Measurements from ENCODE around the gene SLC44A3.

SLC44A3 gene

GRCh38 chr1:94875794-94876193 is 55.6 kb downstream of the SLC44A3 start:
- Histone ChIP-seq H3K9me3 (ENCODE audit: control insufficient read depth in 1 of 2, low read length in 2 of 2) (no peaks in the 10 kb centered on the region), H3K27me3 (ENCODE audit: low read depth, low read length) (no peaks in the 10 kb centered on the region), H3K36me3 (ENCODE audit: control insufficient read depth in 1 of 2, insufficient read depth in 2 of 2, low read length in 2 of 2) (no peaks in the 10 kb centered on the region), H3K4me1 (ENCODE audit: control insufficient read depth in 1 of 2, insufficient read depth in 2 of 2, low read length in 2 of 2) (peaks cover 0 to 17% of the 10 kb centered on the region in 2 donors), H3K27ac (ENCODE audit: low read length) (no peak overlapping the region), H3K4me3 (ENCODE audit: low read depth in 1 of 2, low read length in 2 of 2) (no peak overlapping the region)

DNA sequence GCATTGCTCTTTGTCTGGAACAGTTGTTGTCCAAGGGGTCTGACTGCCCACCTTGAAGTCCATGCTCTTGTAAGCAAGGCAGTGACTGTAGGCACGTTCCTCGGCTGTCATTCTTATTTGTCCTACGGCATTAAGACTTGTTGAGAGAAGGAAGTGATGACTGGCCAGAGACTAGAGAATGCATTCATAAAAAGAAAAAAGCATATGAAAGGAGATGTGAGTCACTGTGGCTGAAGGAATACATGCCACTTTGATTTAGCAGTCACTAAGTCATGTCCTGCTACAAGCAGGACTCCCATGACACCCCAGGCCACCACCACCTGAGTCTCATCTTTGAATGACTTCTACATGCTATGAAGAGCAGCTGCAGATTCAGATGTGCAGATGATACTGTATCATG is 56.2 kb downstream of the SLC44A3 start:
- Histone ChIP-seq H3K27me3 (ENCODE audit: low read depth, low read length) (no peaks in the 10 kb centered on the region), H3K27ac (ENCODE audit: low read length) (no peak overlapping the region), H3K4me1 (ENCODE audit: control insufficient read depth in 1 of 2, insufficient read depth in 2 of 2, low read length in 2 of 2) (peaks cover 0 to 17% of the 10 kb centered on the region in 2 donors), H3K9me3 (ENCODE audit: control insufficient read depth in 1 of 2, low read length in 2 of 2) (no peaks in the 10 kb centered on the region), H3K36me3 (ENCODE audit: control insufficient read depth in 1 of 2, insufficient read depth in 2 of 2, low read length in 2 of 2) (no peaks in the 10 kb centered on the region), H3K4me3 (ENCODE audit: low read depth in 1 of 2, low read length in 2 of 2) (no peak overlapping the region)

DNA sequence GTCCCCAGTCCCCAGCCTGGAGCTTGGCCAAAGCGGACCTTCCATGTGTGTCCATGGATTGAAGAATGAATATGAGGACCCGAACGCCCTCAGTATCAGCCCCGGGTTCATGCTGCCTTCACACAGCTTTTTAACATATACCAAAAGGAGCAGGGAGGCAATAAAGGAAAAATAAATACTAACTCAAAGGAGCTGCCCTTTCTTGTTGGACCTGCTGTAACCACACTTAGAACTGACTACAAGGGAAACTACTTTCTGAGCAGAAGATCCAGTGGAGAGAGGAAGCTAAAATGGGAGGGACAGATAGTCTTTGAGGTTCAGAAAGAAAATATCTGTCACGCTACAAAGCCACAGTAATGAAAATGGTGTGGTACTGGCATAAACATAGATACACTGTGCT is 58.2 kb downstream of the SLC44A3 start:
- no peaks in the 10 kb centered on the region for H3K9me3 ChIP-seq (ENCODE audit: control insufficient read depth in 1 of 2, low read length in 2 of 2)
- peaks cover 0 to 11% of the 10 kb centered on the region in 2 donors for H3K4me1 ChIP-seq (ENCODE audit: control insufficient read depth in 1 of 2, insufficient read depth in 2 of 2, low read length in 2 of 2)
- H3K36me3 ChIP-seq (ENCODE audit: control insufficient read depth in 1 of 2, insufficient read depth in 2 of 2, low read length in 2 of 2), result no peaks in the 10 kb centered on the region
- H3K27ac ChIP-seq (ENCODE audit: low read length), result no peak overlapping the region
- no peak overlapping the region for H3K4me3 ChIP-seq (ENCODE audit: low read depth in 1 of 2, low read length in 2 of 2)
- no peaks in the 10 kb centered on the region for H3K27me3 ChIP-seq (ENCODE audit: low read depth, low read length)

DNA sequence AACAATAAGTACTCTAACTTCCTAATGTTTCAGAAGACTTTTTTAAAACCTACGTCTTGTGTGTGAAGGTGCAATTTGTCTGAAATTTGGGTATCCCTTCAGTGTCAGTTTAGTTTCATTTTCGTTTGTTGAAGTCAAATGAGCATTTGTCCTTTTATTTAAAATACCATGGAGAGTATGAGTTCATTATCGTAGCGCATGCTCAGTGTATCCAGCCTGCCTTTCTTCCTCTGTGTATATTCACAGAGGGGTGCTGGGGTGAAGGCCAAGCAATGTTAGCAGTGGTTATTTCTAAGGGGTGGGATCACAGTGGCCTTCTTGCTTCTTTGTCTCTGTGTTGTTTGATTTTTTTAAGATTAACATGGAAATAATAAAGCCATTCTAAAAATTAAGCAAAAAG is 63.5 kb downstream of the SLC44A3 start:
- no peaks in the 10 kb centered on the region for H3K27me3 ChIP-seq (ENCODE audit: low read depth, low read length)
- no peaks in the 10 kb centered on the region for H3K9me3 ChIP-seq (ENCODE audit: control insufficient read depth in 1 of 2, low read length in 2 of 2)
- H3K36me3 ChIP-seq (ENCODE audit: control insufficient read depth in 1 of 2, insufficient read depth in 2 of 2, low read length in 2 of 2), result no peaks in the 10 kb centered on the region
- peak overlapping the region in 1 of 2 donors; percentile 18 for H3K4me3 ChIP-seq (ENCODE audit: low read depth in 1 of 2, low read length in 2 of 2)
- H3K4me1 ChIP-seq (ENCODE audit: control insufficient read depth in 1 of 2, insufficient read depth in 2 of 2, low read length in 2 of 2), result peaks cover 0 to 6% of the 10 kb centered on the region in 2 donors
- peak overlapping the region; percentile 63 for H3K27ac ChIP-seq (ENCODE audit: low read length)

GRCh38 chr1:94884106-94884505 is 63.9 kb downstream of the SLC44A3 start:
- Histone ChIP-seq H3K4me3 (ENCODE audit: low read depth in 1 of 2, low read length in 2 of 2) (no peak overlapping the region), H3K9me3 (ENCODE audit: control insufficient read depth in 1 of 2, low read length in 2 of 2) (no peaks in the 10 kb centered on the region), H3K27me3 (ENCODE audit: low read depth, low read length) (no peaks in the 10 kb centered on the region), H3K27ac (ENCODE audit: low read length) (peak overlapping the region; percentile 63), H3K36me3 (ENCODE audit: control insufficient read depth in 1 of 2, insufficient read depth in 2 of 2, low read length in 2 of 2) (no peaks in the 10 kb centered on the region), H3K4me1 (ENCODE audit: control insufficient read depth in 1 of 2, insufficient read depth in 2 of 2, low read length in 2 of 2) (peaks cover 0 to 6% of the 10 kb centered on the region in 2 donors)

GRCh38 chr1:94884507-94884906 is 64.3 kb downstream of the SLC44A3 start:
- Histone ChIP-seq H3K4me3 (ENCODE audit: low read depth in 1 of 2, low read length in 2 of 2) (no peak overlapping the region), H3K4me1 (ENCODE audit: control insufficient read depth in 1 of 2, insufficient read depth in 2 of 2, low read length in 2 of 2) (peaks cover 0 to 6% of the 10 kb centered on the region in 2 donors), H3K27me3 (ENCODE audit: low read depth, low read length) (no peaks in the 10 kb centered on the region), H3K36me3 (ENCODE audit: control insufficient read depth in 1 of 2, insufficient read depth in 2 of 2, low read length in 2 of 2) (no peaks in the 10 kb centered on the region), H3K9me3 (ENCODE audit: control insufficient read depth in 1 of 2, low read length in 2 of 2) (no peaks in the 10 kb centered on the region), H3K27ac (ENCODE audit: low read length) (peak overlapping the region; percentile 63)

DNA sequence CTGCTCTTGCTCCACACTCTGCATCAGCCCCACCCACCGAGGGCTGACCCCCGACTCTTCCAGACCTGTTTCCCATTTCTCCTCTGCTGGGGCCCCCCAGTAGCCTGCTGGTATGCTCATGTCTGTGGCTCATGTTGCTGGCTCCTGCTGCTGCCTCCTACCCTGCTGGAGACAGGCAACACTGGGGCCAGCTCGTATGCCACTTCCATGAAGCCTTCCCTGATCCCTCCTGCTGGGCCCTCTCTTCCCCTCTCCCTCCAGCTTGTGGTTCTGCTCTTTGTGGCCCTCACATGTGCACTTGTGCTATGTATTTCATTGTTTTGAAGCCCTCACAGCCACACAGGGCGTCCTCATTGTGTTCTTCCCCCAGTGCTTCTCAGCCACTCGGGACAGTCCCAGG is 66.2 kb downstream of the SLC44A3 start:
- Histone ChIP-seq H3K27me3 (ENCODE audit: low read depth, low read length) (no peaks in the 10 kb centered on the region), H3K36me3 (ENCODE audit: control insufficient read depth in 1 of 2, insufficient read depth in 2 of 2, low read length in 2 of 2) (peaks cover 0 to 4% of the 10 kb centered on the region in 2 donors), H3K27ac (ENCODE audit: low read length) (no peak overlapping the region), H3K4me1 (ENCODE audit: control insufficient read depth in 1 of 2, insufficient read depth in 2 of 2, low read length in 2 of 2) (peaks cover 0 to 6% of the 10 kb centered on the region in 2 donors), H3K4me3 (ENCODE audit: low read depth in 1 of 2, low read length in 2 of 2) (no peak overlapping the region), H3K9me3 (ENCODE audit: control insufficient read depth in 1 of 2, low read length in 2 of 2) (no peaks in the 10 kb centered on the region)

DNA sequence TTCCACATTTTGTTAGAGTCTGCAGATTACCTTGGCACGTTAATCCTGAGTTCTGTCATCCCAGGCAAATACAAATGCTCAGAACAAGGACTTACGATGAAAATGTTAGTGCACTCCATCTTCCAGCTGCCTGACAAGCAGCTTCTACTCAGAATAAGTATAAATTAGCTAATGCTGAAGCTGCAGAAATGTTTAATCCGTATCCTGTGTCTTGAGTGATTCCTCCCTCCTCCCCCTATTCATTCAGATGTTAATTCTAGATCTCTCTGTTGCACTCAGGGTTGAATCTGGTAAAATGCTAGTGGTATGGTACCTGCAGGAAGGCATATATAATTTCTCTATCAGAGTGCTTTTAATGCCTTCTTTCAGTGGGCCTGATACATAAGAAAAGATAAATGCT is 66.9 kb downstream of the SLC44A3 start:
- Histone ChIP-seq H3K36me3 (ENCODE audit: control insufficient read depth in 1 of 2, insufficient read depth in 2 of 2, low read length in 2 of 2) (peaks cover 0 to 4% of the 10 kb centered on the region in 2 donors), H3K4me1 (ENCODE audit: control insufficient read depth in 1 of 2, insufficient read depth in 2 of 2, low read length in 2 of 2) (peaks cover 0 to 6% of the 10 kb centered on the region in 2 donors), H3K27me3 (ENCODE audit: low read depth, low read length) (no peaks in the 10 kb centered on the region), H3K4me3 (ENCODE audit: low read depth in 1 of 2, low read length in 2 of 2) (no peak overlapping the region), H3K9me3 (ENCODE audit: control insufficient read depth in 1 of 2, low read length in 2 of 2) (no peaks in the 10 kb centered on the region), H3K27ac (ENCODE audit: low read length) (no peak overlapping the region)

GRCh38 chr1:94887603-94888171 is 67.5 kb downstream of the SLC44A3 start:
- Histone ChIP-seq H3K4me1 (ENCODE audit: control insufficient read depth in 1 of 2, insufficient read depth in 2 of 2, low read length in 2 of 2) (peaks cover 0 to 6% of the 10 kb centered on the region in 2 donors), H3K27me3 (ENCODE audit: low read depth, low read length) (no peaks in the 10 kb centered on the region), H3K36me3 (ENCODE audit: control insufficient read depth in 1 of 2, insufficient read depth in 2 of 2, low read length in 2 of 2) (peaks cover 2 to 5% of the 10 kb centered on the region in 2 donors), H3K27ac (ENCODE audit: low read length) (no peak overlapping the region), H3K9me3 (ENCODE audit: control insufficient read depth in 1 of 2, low read length in 2 of 2) (no peaks in the 10 kb centered on the region), H3K4me3 (ENCODE audit: low read depth in 1 of 2, low read length in 2 of 2) (no peak overlapping the region)

DNA sequence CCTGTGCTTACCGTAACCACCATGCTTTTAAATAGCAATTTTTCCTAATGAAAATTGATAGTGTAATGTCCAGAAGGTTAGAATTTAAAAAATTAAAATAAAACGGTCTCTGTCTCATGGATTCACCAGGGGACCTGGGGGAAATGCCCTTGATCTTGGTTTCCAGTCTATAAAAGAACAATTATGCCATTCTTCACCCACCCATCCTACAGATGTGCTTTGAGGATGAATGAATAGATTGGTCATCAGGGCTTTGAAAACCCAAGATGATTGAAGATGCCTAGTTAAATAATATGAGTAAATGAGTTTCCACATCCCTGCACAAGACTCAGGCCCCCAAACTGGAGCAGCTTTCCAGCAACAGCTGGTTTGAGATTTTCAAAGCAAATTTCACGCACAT is 68.0 kb downstream of the SLC44A3 start:
- Histone ChIP-seq H3K4me3 (ENCODE audit: low read depth in 1 of 2, low read length in 2 of 2) (no peak overlapping the region), H3K27ac (ENCODE audit: low read length) (no peak overlapping the region), H3K9me3 (ENCODE audit: control insufficient read depth in 1 of 2, low read length in 2 of 2) (no peaks in the 10 kb centered on the region), H3K36me3 (ENCODE audit: control insufficient read depth in 1 of 2, insufficient read depth in 2 of 2, low read length in 2 of 2) (peaks cover 4 to 8% of the 10 kb centered on the region in 2 donors), H3K4me1 (ENCODE audit: control insufficient read depth in 1 of 2, insufficient read depth in 2 of 2, low read length in 2 of 2) (peaks cover 0 to 6% of the 10 kb centered on the region in 2 donors), H3K27me3 (ENCODE audit: low read depth, low read length) (no peaks in the 10 kb centered on the region)

DNA sequence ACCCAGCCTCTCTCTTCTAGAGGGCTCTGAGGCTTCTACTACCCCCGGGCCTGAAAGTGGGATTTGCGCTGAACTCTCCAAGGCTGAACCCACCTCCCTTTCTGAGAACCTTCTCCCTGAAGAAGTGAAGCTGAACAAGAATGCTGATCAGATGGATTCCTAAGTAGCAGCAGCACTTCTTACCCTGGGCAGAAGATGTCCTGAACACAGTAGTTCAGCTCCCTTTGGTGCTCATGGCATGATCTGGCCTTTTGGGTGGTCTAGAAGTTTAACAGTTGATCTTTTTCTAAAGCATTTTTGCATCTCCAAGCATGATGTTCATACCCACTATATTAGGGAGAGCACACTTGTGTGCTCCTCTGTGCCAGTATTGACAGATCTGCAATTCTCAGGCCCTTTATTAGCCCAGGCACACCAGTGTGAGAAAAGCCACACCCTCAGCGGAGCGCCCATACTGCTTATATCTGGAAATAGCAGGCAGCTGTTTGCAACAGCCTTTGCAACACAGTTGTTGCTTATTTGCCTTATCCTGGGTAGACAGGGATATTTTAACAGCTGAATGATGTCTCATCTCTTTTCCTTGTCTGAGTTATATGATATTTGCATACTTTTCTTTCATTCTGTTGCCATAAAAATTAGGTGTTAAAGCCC is 72.6 kb downstream of the SLC44A3 start:
- Histone ChIP-seq H3K4me1 (ENCODE audit: control insufficient read depth in 1 of 2, insufficient read depth in 2 of 2, low read length in 2 of 2) (no peaks in the 10 kb centered on the region), H3K36me3 (ENCODE audit: control insufficient read depth in 1 of 2, insufficient read depth in 2 of 2, low read length in 2 of 2) (peaks cover 28 to 32% of the 10 kb centered on the region in 2 donors), H3K9me3 (ENCODE audit: control insufficient read depth in 1 of 2, low read length in 2 of 2) (no peaks in the 10 kb centered on the region), H3K4me3 (ENCODE audit: low read depth in 1 of 2, low read length in 2 of 2) (no peak overlapping the region), H3K27me3 (ENCODE audit: low read depth, low read length) (no peaks in the 10 kb centered on the region), H3K27ac (ENCODE audit: low read length) (no peak overlapping the region)

DNA sequence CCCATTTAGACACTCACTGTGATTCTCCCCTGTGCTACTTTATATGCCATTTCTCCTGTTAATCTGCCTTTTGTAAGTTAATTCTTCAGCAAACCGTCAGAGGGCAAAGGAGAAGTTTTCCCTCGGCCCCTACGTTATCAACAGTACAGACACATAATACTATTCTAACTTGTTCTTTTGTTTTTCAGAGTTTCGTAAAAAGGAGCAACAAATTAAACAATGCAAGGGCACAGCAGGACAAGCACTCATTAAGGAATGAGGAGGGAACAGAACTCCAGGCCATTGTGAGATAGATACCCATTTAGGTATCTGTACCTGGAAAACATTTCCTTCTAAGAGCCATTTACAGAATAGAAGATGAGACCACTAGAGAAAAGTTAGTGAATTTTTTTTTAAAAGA is 74.5 kb downstream of the SLC44A3 start:
- Histone ChIP-seq H3K27ac (ENCODE audit: low read length) (no peak overlapping the region), H3K4me1 (ENCODE audit: control insufficient read depth in 1 of 2, insufficient read depth in 2 of 2, low read length in 2 of 2) (peaks cover 6 to 15% of the 10 kb centered on the region in 2 donors), H3K36me3 (ENCODE audit: control insufficient read depth in 1 of 2, insufficient read depth in 2 of 2, low read length in 2 of 2) (peaks cover 38 to 49% of the 10 kb centered on the region in 2 donors), H3K27me3 (ENCODE audit: low read depth, low read length) (no peaks in the 10 kb centered on the region), H3K4me3 (ENCODE audit: low read depth in 1 of 2, low read length in 2 of 2) (no peak overlapping the region), H3K9me3 (ENCODE audit: control insufficient read depth in 1 of 2, low read length in 2 of 2) (no peaks in the 10 kb centered on the region)

Measured in muscle layer of duodenum (tissue), 2 donors.